GM21515 (cell line): Measurements from ENCODE around the gene RYR1.
"Not testable (repeated sequence)": the region's sequence is repeated elsewhere in the genome, so short reads cannot be mapped to it uniquely, and the experiment has no call there.

Experiments used
- ATAC-seq: cut with Tn5 transposase; IDR thresholded peaks from one replicate; pipeline ENCODE4 v1.9.1; 2021; ENCODE audit not compliant: unreplicated experiment

RYR1 gene

GRCh38 chr19:38537071-38537936, 103.8 kb downstream of the RYR1 start:
- no peak for ATAC-seq

GRCh38 chr19:38538386-38538785, 104.9 kb downstream of the RYR1 start:
- no peak for ATAC-seq

- no peak for ATAC-seq
Observed at GRCh38 chr19:38538793-38539528, 105.5 kb downstream of the RYR1 start.

GRCh38 chr19:38539751-38540150, 106.3 kb downstream of the RYR1 start:
- ATAC-seq, result no peak

GRCh38 chr19:38542040-38542439, 108.5 kb downstream of the RYR1 start:
- no peak for ATAC-seq

- ATAC-seq, result no peak
Observed at GRCh38 chr19:38543286-38543806, 109.9 kb downstream of the RYR1 start.

- ATAC-seq, result no peak
Observed at GRCh38 chr19:38543807-38544568, 110.5 kb downstream of the RYR1 start.

- ATAC-seq, result no peak
Observed at GRCh38 chr19:38544569-38545315, 111.3 kb downstream of the RYR1 start.

- no peak for ATAC-seq
Observed at GRCh38 chr19:38545596-38545995, 112.1 kb downstream of the RYR1 start.

- no peak for ATAC-seq
Observed at GRCh38 chr19:38547421-38547820, 113.9 kb downstream of the RYR1 start.

- ATAC-seq, result no peak
Observed at GRCh38 chr19:38549061-38549460, 115.6 kb downstream of the RYR1 start.

GRCh38 chr19:38549942-38550341, 116.5 kb downstream of the RYR1 start:
- ATAC-seq, result no peak

- no peak for ATAC-seq
Observed at GRCh38 chr19:38550376-38550775, 116.9 kb downstream of the RYR1 start.

- peak; percentile 47 for ATAC-seq
Observed at GRCh38 chr19:38551450-38551813, 117.9 kb downstream of the RYR1 start.

GRCh38 chr19:38553239-38553638, 119.7 kb downstream of the RYR1 start:
- ATAC-seq, result not testable (repeated sequence)

- no peak for ATAC-seq
Observed at GRCh38 chr19:38554676-38555141, 121.2 kb downstream of the RYR1 start.

GRCh38 chr19:38555200-38555599, 121.7 kb downstream of the RYR1 start:
- ATAC-seq, result no peak

GRCh38 chr19:38556521-38557174, 123.2 kb downstream of the RYR1 start:
- no peak for ATAC-seq

GRCh38 chr19:38557205-38557799, 123.8 kb downstream of the RYR1 start:
- no peak for ATAC-seq

GRCh38 chr19:38558933-38559332, 125.4 kb downstream of the RYR1 start:
- not testable (repeated sequence) for ATAC-seq
